Neural cell (in vitro differentiated cells): Measurements from ENCODE around the gene KLF2. TPM values are rescaled to one million over a fixed set of nuclear protein-coding genes. Genes with fewer than 3 reads are reported as not detected.

ENCODE experiments used
- H2AFZ ChIP-seq: fragments of 200-600, 300-800 bp; sonication (generic), shearing (Covaris generic); 2 replicates; pipeline ENCODE4 v1.6.0; 2014; ENCODE audit warnings: low read depth, mild to moderate bottlenecking, antibody characterized with exemption, low read length, moderate library complexity
- H3F3A ChIP-seq: fragments of 200-600 bp; shearing (Covaris generic); 2 replicates; pipeline ENCODE4 v1.6.1; 2016; ENCODE audit warnings: mild to moderate bottlenecking, moderate library complexity, mixed read lengths, antibody characterized with exemption, low read length; ENCODE audit not compliant: insufficient read depth, poor library complexity, severe bottlenecking
- H3K27ac ChIP-seq: fragments of 200-600, 300-800 bp; sonication (generic), shearing (Covaris generic); 2 replicates; pipeline ENCODE4 v1.5.1; 2014; ENCODE audit warnings: mild to moderate bottlenecking, low read length, moderate library complexity
- H3K27me3 ChIP-seq: fragments of 300-800, 200-600 bp; sonication (generic), shearing (Covaris generic); 2 replicates; pipeline ENCODE4 v1.6.0; 2014; ENCODE audit warnings: mild to moderate bottlenecking, low read depth, low read length, moderate library complexity; ENCODE audit not compliant: insufficient read depth
- H3K36me3 ChIP-seq: fragments of 300-800, 200-600 bp; sonication (generic), shearing (Covaris generic); 2 replicates; pipeline ENCODE4 v1.5.1; 2014; ENCODE audit warnings: mild to moderate bottlenecking, antibody characterized with exemption, low read length, moderate library complexity; ENCODE audit not compliant: insufficient read depth
- H3K4me2 ChIP-seq: fragments of 300-800, 200-600 bp; sonication (generic), shearing (Covaris generic); 2 replicates; pipeline ENCODE4 v1.6.0; 2014; ENCODE audit warnings: mild to moderate bottlenecking, low read length
- H3K4me3 ChIP-seq: fragments of 300-800, 200-600 bp; sonication (generic), shearing (Covaris generic); 2 replicates; pipeline ENCODE4 v1.5.1; 2014; ENCODE audit warnings: mild to moderate bottlenecking, low read length, moderate library complexity
- H3K79me2 ChIP-seq: fragments of 200-600 bp; shearing (Covaris generic); replicated peaks from 2 replicates; pipeline ENCODE4 v1.6.0; 2014; ENCODE audit warnings: mild to moderate bottlenecking, low read length, moderate library complexity; ENCODE audit not compliant: insufficient read depth
- H3K9ac ChIP-seq: fragments of 300-800, 200-600 bp; sonication (generic), shearing (Covaris generic); 2 replicates; pipeline ENCODE4 v1.6.1; 2016; ENCODE audit warnings: mild to moderate bottlenecking, low read length, mixed read lengths
- H3K9me2 ChIP-seq: fragments of 200-600 bp; shearing (Covaris generic); 2 replicates; pipeline ENCODE4 v1.6.1; 2016; ENCODE audit warnings: mild to moderate bottlenecking, low read length, mixed read lengths; ENCODE audit not compliant: insufficient read depth
- H3K9me3 ChIP-seq: fragments of 200-600, 300-800 bp; sonication (generic), shearing (Covaris generic); 2 replicates; pipeline ENCODE4 v1.6.1; 2016; ENCODE audit warnings: mild to moderate bottlenecking, mixed run types, low read length, moderate library complexity, mixed read lengths
- H4K20me1 ChIP-seq: fragments of 200-600 bp; shearing (Covaris generic); 2 replicates; pipeline ENCODE4 v1.6.1; 2016; ENCODE audit warnings: mild to moderate bottlenecking, mixed run types; ENCODE audit not compliant: insufficient read depth
- EP300 ChIP-seq: fragments of 450-650 bp; conservative IDR thresholded peaks from 2 replicates; pipeline ENCODE4 v1.6.1; 2014; ENCODE audit warnings: antibody characterized with exemption, mild to moderate bottlenecking, moderate library complexity; ENCODE audit not compliant: poor library complexity, severe bottlenecking
- EZH2 ChIP-seq: fragments of 200-600, 300-800 bp; shearing (Covaris generic), sonication (generic); IDR thresholded peaks from 2 replicates; pipeline ENCODE4 v1.6.1; 2014; ENCODE audit warnings: antibody characterized with exemption, low read length, borderline replicate concordance, mild to moderate bottlenecking; ENCODE audit not compliant: insufficient read depth, poor library complexity, severe bottlenecking
- MXI1 ChIP-seq: fragments of 450-650 bp; conservative IDR thresholded peaks from 2 replicates; pipeline ENCODE4 v1.6.1; 2014; ENCODE audit warnings: antibody characterized with exemption, mild to moderate bottlenecking; ENCODE audit not compliant: poor library complexity, severe bottlenecking
- POLR2AphosphoS5 ChIP-seq: IDR thresholded peaks from 2 replicates; pipeline ENCODE4 v1.6.1; 2012
- RAD21 ChIP-seq: fragments of 450-650 bp; conservative IDR thresholded peaks from 2 replicates; pipeline ENCODE4 v1.6.1; 2014; ENCODE audit warnings: antibody characterized with exemption, mild to moderate bottlenecking, moderate library complexity
- REST ChIP-seq: IDR thresholded peaks from 2 replicates; pipeline ENCODE4 v1.6.1; 2012; ENCODE audit warnings: borderline replicate concordance
- SMC3 ChIP-seq: fragments of 450-650 bp; conservative IDR thresholded peaks from 2 replicates; pipeline ENCODE4 v1.6.1; 2014; ENCODE audit warnings: antibody characterized with exemption, mild to moderate bottlenecking, moderate library complexity; ENCODE audit not compliant: poor library complexity
- TAF1 ChIP-seq: IDR thresholded peaks from 2 replicates; pipeline ENCODE4 v1.6.1; 2012; ENCODE audit warnings: low read depth
- polyA plus RNA-seq: library from polyadenylated mRNA; depleted of rRNA; stranded (reverse); fragments of >200 nt; gene quantifications from 2 replicates; pipeline ENCODE4 v1.2.3, GENCODE V29; 2014
- TF ChIP-seq, protein P1 (sequence below): fragments of 450-650 bp; IDR thresholded peaks from 2 replicates; pipeline ENCODE4 v1.5.1; 2014; ENCODE audit warnings: antibody characterized with exemption, mild to moderate bottlenecking, moderate library complexity; ENCODE audit not compliant: poor library complexity, severe bottlenecking

Gene KLF2
- polyA plus RNA-seq, 1 donor from 2014 or later: 0.15 TPM

- no peak overlapping the region for H3K9ac ChIP-seq
- H3K27me3 ChIP-seq: no peaks in the 10 kb centered on the region
- no peak overlapping the region for H3K4me3 ChIP-seq
- H3K4me2 ChIP-seq: no peak overlapping the region
- no peak overlapping the region for H3K27ac ChIP-seq
- H3K79me2 ChIP-seq: no peaks in the 10 kb centered on the region
- no peaks in the 10 kb centered on the region for H3K9me2 ChIP-seq
- no peaks in the 10 kb centered on the region for H3K36me3 ChIP-seq
- TF ChIP-seq, protein P1, sequence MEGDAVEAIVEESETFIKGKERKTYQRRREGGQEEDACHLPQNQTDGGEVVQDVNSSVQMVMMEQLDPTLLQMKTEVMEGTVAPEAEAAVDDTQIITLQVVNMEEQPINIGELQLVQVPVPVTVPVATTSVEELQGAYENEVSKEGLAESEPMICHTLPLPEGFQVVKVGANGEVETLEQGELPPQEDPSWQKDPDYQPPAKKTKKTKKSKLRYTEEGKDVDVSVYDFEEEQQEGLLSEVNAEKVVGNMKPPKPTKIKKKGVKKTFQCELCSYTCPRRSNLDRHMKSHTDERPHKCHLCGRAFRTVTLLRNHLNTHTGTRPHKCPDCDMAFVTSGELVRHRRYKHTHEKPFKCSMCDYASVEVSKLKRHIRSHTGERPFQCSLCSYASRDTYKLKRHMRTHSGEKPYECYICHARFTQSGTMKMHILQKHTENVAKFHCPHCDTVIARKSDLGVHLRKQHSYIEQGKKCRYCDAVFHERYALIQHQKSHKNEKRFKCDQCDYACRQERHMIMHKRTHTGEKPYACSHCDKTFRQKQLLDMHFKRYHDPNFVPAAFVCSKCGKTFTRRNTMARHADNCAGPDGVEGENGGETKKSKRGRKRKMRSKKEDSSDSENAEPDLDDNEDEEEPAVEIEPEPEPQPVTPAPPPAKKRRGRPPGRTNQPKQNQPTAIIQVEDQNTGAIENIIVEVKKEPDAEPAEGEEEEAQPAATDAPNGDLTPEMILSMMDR: no peak
- TF ChIP-seq SMC3 (no peak), EP300 (no peak), RAD21 (no peak), REST (no peak), TAF1 (no peak), POLR2AphosphoS5 (no peak), MXI1 (no peak), EZH2 (no peak)
- H2AFZ ChIP-seq: no peak overlapping the region
- H3K9me3 ChIP-seq: no peaks in the 10 kb centered on the region
- H3F3A ChIP-seq: no peaks in the 10 kb centered on the region
- H4K20me1 ChIP-seq: no peaks in the 10 kb centered on the region
Measured at GRCh38 chr19:16358456-16358855, 33.8 kb downstream of the KLF2 start.

DNA sequence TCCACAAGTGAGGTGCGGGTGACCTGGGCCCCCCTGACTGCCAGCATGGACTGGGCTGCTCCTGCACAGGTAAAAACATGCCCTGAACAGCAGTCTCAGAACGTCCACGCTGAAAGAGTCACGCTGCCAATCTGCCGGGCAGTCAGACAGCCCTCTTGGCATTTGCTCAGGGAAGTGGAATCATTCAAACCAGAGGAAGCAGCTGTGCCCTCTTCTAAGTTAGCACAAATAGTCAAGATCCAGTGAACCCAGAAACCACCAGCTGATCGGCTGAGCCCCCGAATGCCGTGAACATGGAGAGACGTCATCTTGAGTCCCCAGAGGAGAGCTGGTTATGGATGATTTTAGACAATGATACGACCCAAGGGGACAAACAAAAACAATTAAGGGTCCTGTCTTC is 34.4 kb downstream of the KLF2 start:
- H3F3A ChIP-seq: no peaks in the 10 kb centered on the region
- H2AFZ ChIP-seq: no peak overlapping the region
- no peaks in the 10 kb centered on the region for H3K36me3 ChIP-seq
- no peak for TF ChIP-seq REST
- TF ChIP-seq EZH2: no peak
- no peak for TF ChIP-seq EP300
- no peak for TF ChIP-seq SMC3
- TF ChIP-seq, protein P1: no peak
- TF ChIP-seq RAD21: no peak
- no peak for TF ChIP-seq POLR2AphosphoS5
- no peak for TF ChIP-seq TAF1
- no peak for TF ChIP-seq MXI1
- no peaks in the 10 kb centered on the region for H3K79me2 ChIP-seq
- no peaks in the 10 kb centered on the region for H3K9me3 ChIP-seq
- no peaks in the 10 kb centered on the region for H3K27me3 ChIP-seq
- H4K20me1 ChIP-seq: no peaks in the 10 kb centered on the region
- H3K9me2 ChIP-seq: no peaks in the 10 kb centered on the region
- H3K9ac ChIP-seq: no peak overlapping the region
- no peak overlapping the region for H3K4me3 ChIP-seq
- no peak overlapping the region for H3K4me2 ChIP-seq
- no peak overlapping the region for H3K27ac ChIP-seq
